ENCODE data around the gene TMEM107. TPM values are rescaled to one million over a fixed set of nuclear protein-coding genes. Genes with fewer than 3 reads are reported as not detected.
A peak's percentile ranks its signal among the peaks of the same experiment; 100 is the strongest.

Gene TMEM107
- total and polyA plus RNA-seq, 10 of the 15 experiments (the other 5 are each of a cell fraction or from before 2014, with no cell fraction given) = 7.9 to 38.7 (median 22.9) TPM

DNA sequence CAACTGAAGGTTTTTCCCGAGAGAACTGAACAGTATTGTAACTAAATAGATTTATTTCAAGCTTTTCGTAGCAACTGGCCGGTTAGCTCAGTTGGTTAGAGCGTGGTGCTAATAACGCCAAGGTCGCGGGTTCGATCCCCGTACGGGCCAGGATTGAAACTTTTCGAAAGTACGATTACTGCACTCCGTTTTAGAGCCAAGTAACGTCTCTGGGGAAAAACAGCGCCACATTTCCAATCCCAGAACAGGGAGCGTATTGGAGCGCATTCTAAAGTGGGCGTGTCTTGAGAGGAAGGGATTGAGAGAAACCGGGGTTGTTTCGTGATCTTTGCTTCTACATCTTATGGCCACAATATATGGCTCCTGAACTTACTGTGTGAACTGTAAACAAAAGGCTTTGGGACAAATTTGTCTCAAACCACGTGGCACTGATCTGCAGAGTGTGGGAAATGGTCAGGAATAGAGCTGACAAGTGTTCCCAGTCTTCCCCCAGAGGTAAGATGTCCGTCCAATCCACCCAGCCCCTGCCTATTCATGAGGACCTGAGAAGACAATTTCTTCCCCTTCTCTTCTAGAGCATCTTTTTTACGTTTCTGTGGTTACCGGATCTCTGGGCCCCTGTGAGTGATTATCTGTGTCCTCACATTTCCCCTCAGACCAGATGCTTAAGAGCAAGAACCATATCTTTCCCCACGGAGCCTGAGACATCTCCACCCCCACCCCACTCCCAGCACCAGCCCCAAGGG is 11.5 kb upstream of the TMEM107 start (continued):
- TF ChIP-seq, protein P1, sequence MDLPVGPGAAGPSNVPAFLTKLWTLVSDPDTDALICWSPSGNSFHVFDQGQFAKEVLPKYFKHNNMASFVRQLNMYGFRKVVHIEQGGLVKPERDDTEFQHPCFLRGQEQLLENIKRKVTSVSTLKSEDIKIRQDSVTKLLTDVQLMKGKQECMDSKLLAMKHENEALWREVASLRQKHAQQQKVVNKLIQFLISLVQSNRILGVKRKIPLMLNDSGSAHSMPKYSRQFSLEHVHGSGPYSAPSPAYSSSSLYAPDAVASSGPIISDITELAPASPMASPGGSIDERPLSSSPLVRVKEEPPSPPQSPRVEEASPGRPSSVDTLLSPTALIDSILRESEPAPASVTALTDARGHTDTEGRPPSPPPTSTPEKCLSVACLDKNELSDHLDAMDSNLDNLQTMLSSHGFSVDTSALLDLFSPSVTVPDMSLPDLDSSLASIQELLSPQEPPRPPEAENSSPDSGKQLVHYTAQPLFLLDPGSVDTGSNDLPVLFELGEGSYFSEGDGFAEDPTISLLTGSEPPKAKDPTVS (IDR thresholded peaks at IDR 0.05; ENCODE audit: low read depth, low read length) = peak; percentile 23; the same call in 1 of the 2 replicates
- TF ChIP-seq ZNF384 (IDR thresholded peaks at IDR 0.05; ENCODE audit: borderline replicate concordance, low read depth, low read length) (no peak), HDAC2 (IDR thresholded peaks at IDR 0.05) (no peak), RELB (IDR thresholded peaks at IDR 0.05; ENCODE audit: low read depth) (no peak), BMI1 (IDR thresholded peaks at IDR 0.05; ENCODE audit: borderline replicate concordance) (no peak), NFYA (IDR thresholded peaks at IDR 0.05; ENCODE audit: borderline replicate concordance, low read depth, low read length) (no peak), HDGF (IDR thresholded peaks at IDR 0.05) (no peak), TAF1 (IDR thresholded peaks at IDR 0.05; ENCODE audit: borderline replicate concordance, low read depth, low read length) (0 out of 2 replicates have a peak, but pooled peaks have one; percentile 27), RAD51 (IDR thresholded peaks at IDR 0.05) (0 out of 2 replicates have a peak, but pooled peaks have one; percentile 7), ZBTB4 (CRISPR knock-in tag; IDR thresholded peaks at IDR 0.05) (no peak), SP1 (IDR thresholded peaks at IDR 0.05; ENCODE audit: low read depth, low read length) (no peak), JUNB (IDR thresholded peaks at IDR 0.05) (no peak; the same call in 1 of the 2 replicates), SMC3 (IDR thresholded peaks at IDR 0.05; ENCODE audit: borderline replicate concordance, low read length) (no peak), KAT2A (conservative IDR thresholded peaks at IDR 0.05; ENCODE audit: control insufficient read depth, low read depth, low read length) (no peak), ATF3 (IDR thresholded peaks at IDR 0.05; ENCODE audit: borderline replicate concordance, extremely low read depth, low read depth, low read length) (no peak), ETV6 (conservative IDR thresholded peaks at IDR 0.05 in 1 of 2, IDR thresholded peaks at IDR 0.05 in 1 of 2; ENCODE audit: borderline replicate concordance in 1 of 2, low read depth in 1 of 2) (no peak), IKZF1 (conservative IDR thresholded peaks at IDR 0.05) (peak; percentile 30), ZNF207 (IDR thresholded peaks at IDR 0.05; ENCODE audit: borderline replicate concordance) (no peak), CHD1 (IDR thresholded peaks at IDR 0.05; ENCODE audit: low read depth, low read length) (no peak)
- TF ChIP-seq, protein P2, sequence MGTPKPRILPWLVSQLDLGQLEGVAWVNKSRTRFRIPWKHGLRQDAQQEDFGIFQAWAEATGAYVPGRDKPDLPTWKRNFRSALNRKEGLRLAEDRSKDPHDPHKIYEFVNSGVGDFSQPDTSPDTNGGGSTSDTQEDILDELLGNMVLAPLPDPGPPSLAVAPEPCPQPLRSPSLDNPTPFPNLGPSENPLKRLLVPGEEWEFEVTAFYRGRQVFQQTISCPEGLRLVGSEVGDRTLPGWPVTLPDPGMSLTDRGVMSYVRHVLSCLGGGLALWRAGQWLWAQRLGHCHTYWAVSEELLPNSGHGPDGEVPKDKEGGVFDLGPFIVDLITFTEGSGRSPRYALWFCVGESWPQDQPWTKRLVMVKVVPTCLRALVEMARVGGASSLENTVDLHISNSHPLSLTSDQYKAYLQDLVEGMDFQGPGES (IDR thresholded peaks at IDR 0.05) = no peak
- TF ChIP-seq, protein P3, sequence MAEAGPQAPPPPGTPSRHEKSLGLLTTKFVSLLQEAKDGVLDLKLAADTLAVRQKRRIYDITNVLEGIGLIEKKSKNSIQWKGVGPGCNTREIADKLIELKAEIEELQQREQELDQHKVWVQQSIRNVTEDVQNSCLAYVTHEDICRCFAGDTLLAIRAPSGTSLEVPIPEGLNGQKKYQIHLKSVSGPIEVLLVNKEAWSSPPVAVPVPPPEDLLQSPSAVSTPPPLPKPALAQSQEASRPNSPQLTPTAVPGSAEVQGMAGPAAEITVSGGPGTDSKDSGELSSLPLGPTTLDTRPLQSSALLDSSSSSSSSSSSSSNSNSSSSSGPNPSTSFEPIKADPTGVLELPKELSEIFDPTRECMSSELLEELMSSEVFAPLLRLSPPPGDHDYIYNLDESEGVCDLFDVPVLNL (IDR thresholded peaks at IDR 0.05; ENCODE audit: low read depth, low read length) = no peak
